ENCODE data around the gene RSU1. TPM values are rescaled to one million over a fixed set of nuclear protein-coding genes. Genes with fewer than 3 reads are reported as not detected.

The RSU1 gene
- total RNA-seq, 1 experiment from 2014 or later, result 35.2 TPM

- DNase-seq (ENCODE audit: extremely low read depth, low read depth), result no peak
Observed at GRCh38 chr10:16612981-16613355, 204.3 kb downstream of the RSU1 start.

GRCh38 chr10:16612115-16612980 is 204.9 kb downstream of the RSU1 start:
- peak; percentile 33 for DNase-seq (ENCODE audit: extremely low read depth, low read depth)

GRCh38 chr10:16611037-16611436 is 206.2 kb downstream of the RSU1 start:
- no peak for DNase-seq (ENCODE audit: extremely low read depth, low read depth)

- DNase-seq (ENCODE audit: extremely low read depth, low read depth), result no peak
Observed at GRCh38 chr10:16609211-16609610, 208.0 kb downstream of the RSU1 start.

GRCh38 chr10:16606923-16607322 is 210.3 kb downstream of the RSU1 start:
- no peak for DNase-seq (ENCODE audit: extremely low read depth, low read depth)

- no peak for DNase-seq (ENCODE audit: extremely low read depth, low read depth)
Observed at GRCh38 chr10:16606421-16606820, 210.8 kb downstream of the RSU1 start.

GRCh38 chr10:16603308-16603707 is 213.9 kb downstream of the RSU1 start:
- DNase-seq (ENCODE audit: extremely low read depth, low read depth), result no peak

- no peak for DNase-seq (ENCODE audit: extremely low read depth, low read depth)
Observed at GRCh38 chr10:16602104-16602775, 215.0 kb downstream of the RSU1 start.

- no peak for DNase-seq (ENCODE audit: extremely low read depth, low read depth)
Observed at GRCh38 chr10:16599662-16600061, 217.6 kb downstream of the RSU1 start.

GRCh38 chr10:16597656-16598055 is 219.6 kb downstream of the RSU1 start:
- DNase-seq (ENCODE audit: extremely low read depth, low read depth), result no peak

GRCh38 chr10:16592378-16592777 is 224.8 kb downstream of the RSU1 start:
- no peak for DNase-seq (ENCODE audit: extremely low read depth, low read depth)

GRCh38 chr10:16586358-16587138 is 230.7 kb downstream of the RSU1 start:
- no peak for DNase-seq (ENCODE audit: extremely low read depth, low read depth)

- no peak for DNase-seq (ENCODE audit: extremely low read depth, low read depth)
Observed at GRCh38 chr10:16585103-16585502, 232.1 kb downstream of the RSU1 start.

- no peak for DNase-seq (ENCODE audit: extremely low read depth, low read depth)
Observed at GRCh38 chr10:16583382-16583781, 233.8 kb downstream of the RSU1 start.

- DNase-seq (ENCODE audit: extremely low read depth, low read depth), result no peak
Observed at GRCh38 chr10:16581202-16581601, 236.0 kb downstream of the RSU1 start.

- no peak for DNase-seq (ENCODE audit: extremely low read depth, low read depth)
Observed at GRCh38 chr10:16570731-16571130, 246.5 kb downstream of the RSU1 start.

GRCh38 chr10:16566202-16566805 is 250.9 kb downstream of the RSU1 start:
- no peak for DNase-seq (ENCODE audit: extremely low read depth, low read depth)

- no peak for DNase-seq (ENCODE audit: extremely low read depth, low read depth)
Observed at GRCh38 chr10:16565604-16566003, 251.6 kb downstream of the RSU1 start.

- DNase-seq (ENCODE audit: extremely low read depth, low read depth), result no peak
Observed at GRCh38 chr10:16562891-16563290, 254.3 kb downstream of the RSU1 start.

GRCh38 chr10:16559236-16559773 is 257.9 kb downstream of the RSU1 start:
- no peak for DNase-seq (ENCODE audit: extremely low read depth, low read depth)

GRCh38 chr10:16547973-16548372 is 269.3 kb downstream of the RSU1 start:
- DNase-seq (ENCODE audit: extremely low read depth, low read depth), result no peak

Data from NCI-H460 (cell line).